ENCODE results near the gene ZNF558. TPM values are rescaled to one million over a fixed set of nuclear protein-coding genes. Genes with fewer than 3 reads are reported as not detected.

ZNF558 gene
- total and polyA plus RNA-seq, 2 experiments from 2014 or later: 3.5 to 5.7 TPM

GRCh38 chr19:8831373-8831772 is 731 bp downstream of the ZNF558 start (continued):
- TF ChIP-seq, protein P1, sequence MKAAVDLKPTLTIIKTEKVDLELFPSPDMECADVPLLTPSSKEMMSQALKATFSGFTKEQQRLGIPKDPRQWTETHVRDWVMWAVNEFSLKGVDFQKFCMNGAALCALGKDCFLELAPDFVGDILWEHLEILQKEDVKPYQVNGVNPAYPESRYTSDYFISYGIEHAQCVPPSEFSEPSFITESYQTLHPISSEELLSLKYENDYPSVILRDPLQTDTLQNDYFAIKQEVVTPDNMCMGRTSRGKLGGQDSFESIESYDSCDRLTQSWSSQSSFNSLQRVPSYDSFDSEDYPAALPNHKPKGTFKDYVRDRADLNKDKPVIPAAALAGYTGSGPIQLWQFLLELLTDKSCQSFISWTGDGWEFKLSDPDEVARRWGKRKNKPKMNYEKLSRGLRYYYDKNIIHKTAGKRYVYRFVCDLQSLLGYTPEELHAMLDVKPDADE (IDR thresholded peaks at IDR 0.05): no peak
- TF ChIP-seq REST (IDR thresholded peaks at IDR 0.05; ENCODE audit: unreplicated experiment) (no peak), JUNB (IDR thresholded peaks at IDR 0.05; ENCODE audit: unreplicated experiment) (no peak), CREB1 (CRISPR knock-in tag; IDR thresholded peaks at IDR 0.05; ENCODE audit: low read depth) (no peak), EZH2phosphoT487 (IDR thresholded peaks at IDR 0.05; ENCODE audit: unreplicated experiment) (no peak), ZNF114 (CRISPR knock-in tag; IDR thresholded peaks at IDR 0.05) (no peak)

DNA sequence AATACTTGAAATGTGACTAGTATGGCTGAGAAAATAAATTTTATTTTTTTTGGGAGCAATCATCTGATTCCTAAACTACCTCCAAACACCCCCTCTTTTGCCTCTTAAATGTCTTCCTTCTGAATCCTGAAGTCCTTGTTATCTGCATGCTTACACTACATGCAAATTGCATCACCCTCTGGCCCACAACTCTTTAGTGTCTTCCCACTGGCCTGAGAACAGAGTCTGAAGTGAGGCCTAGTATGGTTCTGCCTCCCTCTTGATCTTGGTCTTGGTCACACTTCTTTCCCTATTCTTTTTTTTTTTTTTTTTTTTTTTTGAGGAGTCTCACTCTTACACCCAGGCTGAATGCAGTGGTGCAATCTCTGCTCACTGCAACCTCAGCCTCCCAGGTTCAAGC is 4.8 kb downstream of the ZNF558 start:
- H3K4me1 ChIP-seq (ENCODE audit: insufficient read depth): no peaks in the 10 kb centered on the region
- no peaks in the 10 kb centered on the region for H3F3A ChIP-seq (replicated peaks; ENCODE audit: low read depth)
- Mint-ChIP-seq H3K9me3 (peaks cover 95% of the 10 kb centered on the region), H3K4me1 (no peaks in the 10 kb centered on the region), H3K27me3 (ENCODE audit: insufficient read depth, low read depth, poor library complexity) (peaks cover 11% of the 10 kb centered on the region), H3K36me3 (ENCODE audit: low read depth) (peaks cover 58% of the 10 kb centered on the region), H3K27ac (no peak overlapping the region), H3K4me3 (no peak overlapping the region)
- H3K9me2 ChIP-seq (ENCODE audit: insufficient read depth): no peaks in the 10 kb centered on the region
- no peak for DNase-seq (ENCODE audit: low spot score)
- H4K20me1 ChIP-seq (replicated peaks; ENCODE audit: insufficient read depth): no peaks in the 10 kb centered on the region
- H3K27me3 ChIP-seq (ENCODE audit: insufficient read depth): no peaks in the 10 kb centered on the region
- ATAC-seq: no peak
- H3K27ac ChIP-seq (ENCODE audit: low read depth): no peak overlapping the region
- no peaks in the 10 kb centered on the region for H3K79me2 ChIP-seq (replicated peaks; ENCODE audit: insufficient read depth)
- no peak overlapping the region for H2AFZ ChIP-seq
- no peak overlapping the region for H3K4me3 ChIP-seq
- no peak overlapping the region for H3K4me2 ChIP-seq
- H3K36me3 ChIP-seq (ENCODE audit: insufficient read depth): no peaks in the 10 kb centered on the region
- no peak for TF ChIP-seq NANOG (IDR thresholded peaks at IDR 0.05; ENCODE audit: borderline replicate concordance)
- TF ChIP-seq POLR2AphosphoS5 (IDR thresholded peaks at IDR 0.05; ENCODE audit: low read depth): no peak
- TF ChIP-seq, protein P2, sequence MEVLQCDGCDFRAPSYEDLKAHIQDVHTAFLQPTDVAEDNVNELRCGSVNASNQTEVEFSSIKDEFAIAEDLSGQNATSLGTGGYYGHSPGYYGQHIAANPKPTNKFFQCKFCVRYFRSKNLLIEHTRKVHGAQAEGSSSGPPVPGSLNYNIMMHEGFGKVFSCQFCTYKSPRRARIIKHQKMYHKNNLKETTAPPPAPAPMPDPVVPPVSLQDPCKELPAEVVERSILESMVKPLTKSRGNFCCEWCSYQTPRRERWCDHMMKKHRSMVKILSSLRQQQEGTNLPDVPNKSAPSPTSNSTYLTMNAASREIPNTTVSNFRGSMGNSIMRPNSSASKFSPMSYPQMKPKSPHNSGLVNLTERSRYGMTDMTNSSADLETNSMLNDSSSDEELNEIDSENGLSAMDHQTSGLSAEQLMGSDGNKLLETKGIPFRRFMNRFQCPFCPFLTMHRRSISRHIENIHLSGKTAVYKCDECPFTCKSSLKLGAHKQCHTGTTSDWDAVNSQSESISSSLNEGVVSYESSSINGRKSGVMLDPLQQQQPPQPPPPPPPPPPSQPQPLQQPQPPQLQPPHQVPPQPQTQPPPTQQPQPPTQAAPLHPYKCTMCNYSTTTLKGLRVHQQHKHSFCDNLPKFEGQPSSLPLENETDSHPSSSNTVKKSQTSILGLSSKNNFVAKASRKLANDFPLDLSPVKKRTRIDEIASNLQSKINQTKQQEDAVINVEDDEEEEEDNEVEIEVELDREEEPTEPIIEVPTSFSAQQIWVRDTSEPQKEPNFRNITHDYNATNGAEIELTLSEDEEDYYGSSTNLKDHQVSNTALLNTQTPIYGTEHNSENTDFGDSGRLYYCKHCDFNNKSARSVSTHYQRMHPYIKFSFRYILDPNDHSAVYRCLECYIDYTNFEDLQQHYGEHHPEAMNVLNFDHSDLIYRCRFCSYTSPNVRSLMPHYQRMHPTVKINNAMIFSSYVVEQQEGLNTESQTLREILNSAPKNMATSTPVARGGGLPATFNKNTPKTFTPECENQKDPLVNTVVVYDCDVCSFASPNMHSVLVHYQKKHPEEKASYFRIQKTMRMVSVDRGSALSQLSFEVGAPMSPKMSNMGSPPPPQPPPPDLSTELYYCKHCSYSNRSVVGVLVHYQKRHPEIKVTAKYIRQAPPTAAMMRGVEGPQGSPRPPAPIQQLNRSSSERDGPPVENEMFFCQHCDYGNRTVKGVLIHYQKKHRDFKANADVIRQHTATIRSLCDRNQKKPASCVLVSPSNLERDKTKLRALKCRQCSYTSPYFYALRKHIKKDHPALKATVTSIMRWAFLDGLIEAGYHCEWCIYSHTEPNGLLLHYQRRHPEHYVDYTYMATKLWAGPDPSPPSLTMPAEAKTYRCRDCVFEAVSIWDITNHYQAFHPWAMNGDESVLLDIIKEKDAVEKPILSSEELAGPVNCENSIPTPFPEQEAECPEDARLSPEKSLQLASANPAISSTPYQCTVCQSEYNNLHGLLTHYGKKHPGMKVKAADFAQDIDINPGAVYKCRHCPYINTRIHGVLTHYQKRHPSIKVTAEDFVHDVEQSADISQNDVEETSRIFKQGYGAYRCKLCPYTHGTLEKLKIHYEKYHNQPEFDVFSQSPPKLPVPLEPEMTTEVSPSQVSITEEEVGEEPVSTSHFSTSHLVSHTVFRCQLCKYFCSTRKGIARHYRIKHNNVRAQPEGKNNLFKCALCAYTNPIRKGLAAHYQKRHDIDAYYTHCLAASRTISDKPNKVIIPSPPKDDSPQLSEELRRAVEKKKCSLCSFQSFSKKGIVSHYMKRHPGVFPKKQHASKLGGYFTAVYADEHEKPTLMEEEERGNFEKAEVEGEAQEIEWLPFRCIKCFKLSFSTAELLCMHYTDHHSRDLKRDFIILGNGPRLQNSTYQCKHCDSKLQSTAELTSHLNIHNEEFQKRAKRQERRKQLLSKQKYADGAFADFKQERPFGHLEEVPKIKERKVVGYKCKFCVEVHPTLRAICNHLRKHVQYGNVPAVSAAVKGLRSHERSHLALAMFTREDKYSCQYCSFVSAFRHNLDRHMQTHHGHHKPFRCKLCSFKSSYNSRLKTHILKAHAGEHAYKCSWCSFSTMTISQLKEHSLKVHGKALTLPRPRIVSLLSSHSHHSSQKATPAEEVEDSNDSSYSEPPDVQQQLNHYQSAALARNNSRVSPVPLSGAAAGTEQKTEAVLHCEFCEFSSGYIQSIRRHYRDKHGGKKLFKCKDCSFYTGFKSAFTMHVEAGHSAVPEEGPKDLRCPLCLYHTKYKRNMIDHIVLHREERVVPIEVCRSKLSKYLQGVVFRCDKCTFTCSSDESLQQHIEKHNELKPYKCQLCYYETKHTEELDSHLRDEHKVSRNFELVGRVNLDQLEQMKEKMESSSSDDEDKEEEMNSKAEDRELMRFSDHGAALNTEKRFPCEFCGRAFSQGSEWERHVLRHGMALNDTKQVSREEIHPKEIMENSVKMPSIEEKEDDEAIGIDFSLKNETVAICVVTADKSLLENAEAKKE (CRISPR knock-in tag; IDR thresholded peaks at IDR 0.05): no peak
- no peak for TF ChIP-seq ZNF331 (CRISPR knock-in tag; IDR thresholded peaks at IDR 0.05; ENCODE audit: low read depth)
- no peak for TF ChIP-seq JUNB (IDR thresholded peaks at IDR 0.05; ENCODE audit: unreplicated experiment)
- no peak for TF ChIP-seq REST (IDR thresholded peaks at IDR 0.05; ENCODE audit: unreplicated experiment)
- no peak for TF ChIP-seq EZH2 (IDR thresholded peaks at IDR 0.05; ENCODE audit: low read depth, unreplicated experiment)

Data from GM23338 (cell line).